Esophagus squamous epithelium (tissue), 5 donors: ENCODE measurements around the gene LTB4R. TPM values are rescaled to one million over a fixed set of nuclear protein-coding genes. Genes with fewer than 3 reads are reported as not detected.

ENCODE experiments used
- DNase-seq: peaks from one replicate; lab custom pipeline; 2025; lab: John Stamatoyannopoulos, UW
- H3K27ac ChIP-seq, 4 donors: fragments of 200-600 bp; sonication (generic); one replicate each; pipeline ENCODE4 v1.5.1; 2016 to 2019; ENCODE audit warnings: mild to moderate bottlenecking in 1 of 4
- H3K27me3 ChIP-seq, 4 donors: fragments of 200-600 bp; sonication (generic); 1 replicate in 3 of 4; 2 replicates in 1 of 4; pipeline versions ENCODE4 v1.5.1 to v1.6.0; 2017 to 2021; ENCODE audit warnings: antibody characterized with exemption in 1 of 4
- H3K36me3 ChIP-seq, 3 donors: fragments of 200-600 bp; sonication (generic); one replicate each; pipeline ENCODE4 v1.5.1; 2016 to 2019
- H3K4me1 ChIP-seq, 3 donors: fragments of 200-600 bp; sonication (generic); one replicate each; pipeline ENCODE4 v1.5.1; 2017 to 2019
- H3K4me3 ChIP-seq, 4 donors: fragments of 200-600 bp; sonication (generic); 1 replicate in 3 of 4; 2 replicates in 1 of 4; pipeline ENCODE4 v1.5.1; 2016 to 2019; ENCODE audit warnings: mild to moderate bottlenecking in 2 of 4, moderate library complexity in 1 of 4
- H3K9me3 ChIP-seq, 3 donors: fragments of 200-600 bp; sonication (generic); one replicate each; pipeline ENCODE4 v1.5.1; 2016 to 2019
- POLR2A ChIP-seq, 4 donors: fragments of 450-650 bp; IDR thresholded peaks; one replicate each; pipeline ENCODE4 v1.6.1; 2017; ENCODE audit warnings: antibody characterized with exemption in 4 of 4, mild to moderate bottlenecking in 4 of 4, moderate library complexity in 3 of 4
- WGBS, 2 donors: methylation state at CpG; one replicate each; pipeline ENCODE4 v1.1.5; 2018; 5-methylcytosine and 5-hydroxymethylcytosine counted together
- intact Hi-C: fragments of 100-400 bp; cut with DNase I; formaldehyde crosslinking; loops from one replicate; pipeline ENCODE4 v1.15.0; 2022
- total RNA-seq, 4 donors: library from RNA; depleted of rRNA; stranded (reverse); fragments of >200 nt; gene quantifications; one replicate each; pipeline ENCODE4 v1.1.0, GENCODE V29; 2016
- TF ChIP-seq, protein P1 (sequence below), 6 experiments: fragments of 450-650 bp in 4 of 6; fragments of 200-600 bp in 2 of 6; sonication (generic) in 2 of 6; IDR thresholded peaks; one replicate each; pipeline ENCODE4 v1.5.1; 2016 to 2019; ENCODE audit warnings: antibody characterized with exemption in 6 of 6, mild to moderate bottlenecking in 4 of 6, moderate library complexity in 4 of 6
- donor health status: DM: yes; HTN: yes; CAD: no.

The LTB4R gene
- total RNA-seq, 4 donors from 2014 or later: 47.9 to 99.9 (median 85.4) TPM

DNA sequence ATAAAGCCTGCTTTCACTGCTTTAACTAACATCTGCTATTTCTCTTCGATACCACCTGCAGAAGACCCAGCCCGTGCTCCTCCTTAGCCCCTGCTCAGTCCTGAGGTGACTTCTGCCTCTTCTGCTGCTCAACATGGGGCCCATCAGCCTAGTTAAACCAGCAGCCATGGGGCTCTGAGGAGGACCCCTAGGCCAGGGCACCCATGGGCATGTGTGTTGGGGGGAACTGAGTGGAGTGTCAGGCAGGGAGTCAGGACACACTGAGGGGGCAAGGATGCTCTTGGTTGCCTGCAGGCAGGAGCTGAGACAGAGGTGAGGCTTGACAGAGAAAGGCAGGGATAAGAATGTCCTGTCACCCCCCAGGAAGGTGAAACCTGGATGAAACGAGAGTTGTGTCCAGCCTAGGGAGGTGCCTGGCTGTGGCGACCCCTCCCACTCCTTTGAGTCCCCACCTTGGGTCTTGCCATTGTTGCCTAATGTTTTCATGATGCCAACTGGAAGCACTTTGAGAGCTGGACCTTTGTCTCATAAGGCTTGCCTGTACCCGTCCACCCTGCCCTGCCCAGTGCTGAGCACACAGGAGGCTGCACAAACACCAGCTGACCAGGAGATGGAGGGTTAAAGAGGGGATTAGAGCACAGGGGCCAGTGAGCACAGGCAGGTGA is 27.4 kb upstream of the LTB4R start:
- Histone ChIP-seq H3K9me3 (no peaks in the 10 kb centered on the region), H3K36me3 (peaks cover 0 to 6% (median 0%) of the 10 kb centered on the region in 3 donors), H3K27ac (peak overlapping the region in 3 of 4 donors; percentile 43 to 76 (median 67)), H3K4me1 (peaks cover 30 to 85% (median 36%) of the 10 kb centered on the region in 3 donors), H3K27me3 (no peaks in the 10 kb centered on the region), H3K4me3 (no peak overlapping the region)
- DNase-seq: no peak
- WGBS, 2 donors: 87% methylated on average over 4 of the region's 5 CpGs; no CpG with 5 or more reads in 1 of the 2 donors
- intact Hi-C loops: no loop called here
- no peak for TF ChIP-seq POLR2A (IDR thresholded peaks at IDR 0.05)
- TF ChIP-seq, protein P1, sequence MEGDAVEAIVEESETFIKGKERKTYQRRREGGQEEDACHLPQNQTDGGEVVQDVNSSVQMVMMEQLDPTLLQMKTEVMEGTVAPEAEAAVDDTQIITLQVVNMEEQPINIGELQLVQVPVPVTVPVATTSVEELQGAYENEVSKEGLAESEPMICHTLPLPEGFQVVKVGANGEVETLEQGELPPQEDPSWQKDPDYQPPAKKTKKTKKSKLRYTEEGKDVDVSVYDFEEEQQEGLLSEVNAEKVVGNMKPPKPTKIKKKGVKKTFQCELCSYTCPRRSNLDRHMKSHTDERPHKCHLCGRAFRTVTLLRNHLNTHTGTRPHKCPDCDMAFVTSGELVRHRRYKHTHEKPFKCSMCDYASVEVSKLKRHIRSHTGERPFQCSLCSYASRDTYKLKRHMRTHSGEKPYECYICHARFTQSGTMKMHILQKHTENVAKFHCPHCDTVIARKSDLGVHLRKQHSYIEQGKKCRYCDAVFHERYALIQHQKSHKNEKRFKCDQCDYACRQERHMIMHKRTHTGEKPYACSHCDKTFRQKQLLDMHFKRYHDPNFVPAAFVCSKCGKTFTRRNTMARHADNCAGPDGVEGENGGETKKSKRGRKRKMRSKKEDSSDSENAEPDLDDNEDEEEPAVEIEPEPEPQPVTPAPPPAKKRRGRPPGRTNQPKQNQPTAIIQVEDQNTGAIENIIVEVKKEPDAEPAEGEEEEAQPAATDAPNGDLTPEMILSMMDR (IDR thresholded peaks at IDR 0.05): no peak

DNA sequence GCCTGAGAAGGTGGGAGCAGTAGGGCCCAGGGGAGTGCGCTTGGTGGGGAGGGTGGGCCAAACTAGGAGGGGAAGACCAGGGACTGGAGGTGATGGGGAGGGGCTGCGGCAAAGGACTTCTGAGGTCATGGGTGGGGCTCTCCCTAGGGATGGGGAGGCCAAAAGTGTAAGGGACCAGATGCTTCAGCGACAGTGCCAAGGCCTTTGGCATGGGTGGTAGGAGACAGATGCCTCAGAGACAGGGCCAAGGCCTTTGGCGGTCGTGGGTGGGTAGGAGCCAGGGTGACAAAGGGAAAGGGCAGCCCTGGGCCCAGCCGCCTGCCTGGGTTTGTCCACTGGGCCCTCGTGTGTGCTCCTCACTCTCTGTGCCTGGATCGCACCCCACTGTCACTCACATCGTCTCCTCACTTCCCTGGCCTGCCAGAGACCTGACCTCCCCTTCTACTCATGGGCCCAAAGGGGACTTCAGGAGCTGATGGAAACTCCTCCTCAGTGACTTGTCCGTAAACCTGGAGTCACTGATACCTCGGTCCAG is 26.7 kb upstream of the LTB4R start:
- H3K4me3 ChIP-seq: no peak overlapping the region
- TF ChIP-seq POLR2A (IDR thresholded peaks at IDR 0.05): no peak
- TF ChIP-seq, protein P1 (IDR thresholded peaks at IDR 0.05): no peak
- peaks cover 0 to 13% (median 2%) of the 10 kb centered on the region in 3 donors for H3K36me3 ChIP-seq
- H3K27me3 ChIP-seq: no peaks in the 10 kb centered on the region
- no peaks in the 10 kb centered on the region for H3K9me3 ChIP-seq
- peak overlapping the region; percentile 21 to 76 (median 55) for H3K27ac ChIP-seq
- WGBS, 2 donors: 71 to 72% methylated on average over 10 to 11 of the region's 11 CpGs
- no peak for DNase-seq
- H3K4me1 ChIP-seq: peaks cover 24 to 78% (median 31%) of the 10 kb centered on the region in 3 donors
- intact Hi-C loops: no loop called here

DNA sequence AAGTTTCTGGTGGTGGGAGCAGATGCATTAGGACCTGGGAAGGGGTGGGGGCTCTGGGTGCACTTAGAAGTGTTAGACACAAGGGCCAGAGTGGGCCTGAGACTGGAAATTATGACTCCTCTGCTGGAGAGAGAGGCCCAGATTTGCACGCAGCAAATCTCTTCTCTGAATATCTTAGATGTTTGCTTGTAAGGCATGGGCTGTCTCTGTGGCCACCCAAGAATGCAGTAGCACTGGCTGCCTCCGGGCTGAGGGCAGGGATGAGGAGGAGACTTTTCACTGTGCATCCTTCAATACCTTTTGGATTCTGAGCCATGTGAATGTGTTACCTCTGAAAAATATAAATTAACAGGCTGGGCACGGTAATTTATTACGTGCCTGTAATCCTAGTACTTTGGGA is 26.0 kb upstream of the LTB4R start:
- Histone ChIP-seq H3K36me3 (peaks cover 2 to 20% (median 7%) of the 10 kb centered on the region in 3 donors), H3K9me3 (no peaks in the 10 kb centered on the region), H3K4me1 (peaks cover 17 to 71% (median 24%) of the 10 kb centered on the region in 3 donors), H3K27ac (peak overlapping the region; percentile 21 to 76 (median 55)), H3K27me3 (no peaks in the 10 kb centered on the region), H3K4me3 (no peak overlapping the region)
- 38 to 60% methylated on average over 3 to 4 of the region's 4 CpGs for WGBS, 2 donors
- TF ChIP-seq, protein P1 (IDR thresholded peaks at IDR 0.05): no peak
- no peak for TF ChIP-seq POLR2A (IDR thresholded peaks at IDR 0.05)
- intact Hi-C loops: no loop called here
- DNase-seq: no peak

DNA sequence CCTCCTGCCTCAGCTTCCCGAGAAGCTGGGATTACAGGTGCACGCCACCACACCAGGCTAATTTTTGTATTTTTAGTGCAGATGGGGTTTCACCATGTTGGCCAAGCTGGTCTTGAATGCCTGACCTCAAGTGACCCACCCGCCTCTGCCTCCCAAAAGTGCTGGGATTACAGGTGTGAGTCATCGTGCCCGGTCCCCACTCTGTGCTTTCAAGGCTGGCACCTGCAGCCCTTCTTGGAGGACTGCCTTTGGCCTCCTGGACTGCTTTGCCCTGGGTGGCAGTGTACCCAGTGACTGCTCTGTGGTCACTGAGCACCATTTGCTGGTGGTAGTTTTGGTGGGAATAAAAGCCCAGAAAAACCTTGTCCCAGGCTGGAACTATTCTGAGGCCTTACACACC is 24.3 kb upstream of the LTB4R start:
- peaks cover 13 to 54% (median 17%) of the 10 kb centered on the region in 3 donors for H3K4me1 ChIP-seq
- peaks cover 16 to 37% (median 22%) of the 10 kb centered on the region in 3 donors for H3K36me3 ChIP-seq
- no peak for DNase-seq
- TF ChIP-seq, protein P1 (IDR thresholded peaks at IDR 0.05): no peak
- no peak for TF ChIP-seq POLR2A (IDR thresholded peaks at IDR 0.05)
- no peaks in the 10 kb centered on the region for H3K9me3 ChIP-seq
- intact Hi-C loops: no loop called here
- H3K4me3 ChIP-seq: no peak overlapping the region
- H3K27ac ChIP-seq: peak overlapping the region in 2 of 4 donors; percentile 1 to 23
- H3K27me3 ChIP-seq: no peaks in the 10 kb centered on the region
- 87 to 90% methylated on average over 3 to 5 of the region's 5 CpGs for WGBS, 2 donors

DNA sequence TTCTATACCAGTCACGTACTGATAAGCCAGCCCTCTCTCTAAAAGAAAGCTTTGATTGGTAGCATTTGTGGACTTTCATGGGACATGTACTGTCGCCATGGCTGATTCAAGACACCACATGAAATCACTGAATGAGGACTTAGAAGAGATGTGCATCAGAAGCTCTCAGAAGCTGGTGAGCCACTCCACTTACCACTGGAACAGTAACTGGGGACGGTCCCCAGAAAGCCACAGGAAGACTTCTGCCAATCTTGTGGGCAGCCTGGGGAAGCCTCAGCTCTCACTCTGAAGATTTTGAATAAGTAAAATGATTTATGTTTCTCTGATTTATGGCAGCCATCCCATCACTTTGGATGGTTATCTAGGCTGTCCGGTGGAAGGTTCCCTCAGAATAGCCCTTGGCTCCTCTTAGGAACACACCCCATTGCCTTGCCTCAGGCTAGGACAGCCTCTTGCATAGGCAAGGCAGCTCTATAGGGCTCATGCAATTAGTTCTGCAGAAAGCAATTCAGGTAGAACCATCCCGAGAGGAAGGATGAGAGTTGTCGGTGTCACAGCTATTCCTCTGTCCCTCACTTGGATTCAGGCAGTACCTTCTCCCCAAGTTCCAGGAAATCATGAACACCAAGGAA is 21.5 kb upstream of the LTB4R start:
- WGBS, 2 donors: 57 to 81% methylated on average over 4 to 5 of the region's 6 CpGs
- H3K9me3 ChIP-seq: no peaks in the 10 kb centered on the region
- TF ChIP-seq, protein P1 (IDR thresholded peaks at IDR 0.05): no peak
- no peak for TF ChIP-seq POLR2A (IDR thresholded peaks at IDR 0.05)
- H3K36me3 ChIP-seq: peaks cover 22 to 65% (median 24%) of the 10 kb centered on the region in 3 donors
- peaks cover 6 to 28% (median 8%) of the 10 kb centered on the region in 3 donors for H3K4me1 ChIP-seq
- no peak for DNase-seq
- no peaks in the 10 kb centered on the region for H3K27me3 ChIP-seq
- H3K27ac ChIP-seq: no peak overlapping the region
- intact Hi-C loops: no loop called here
- no peak overlapping the region for H3K4me3 ChIP-seq
